ENCODE measurements around the gene ID3. TPM values are rescaled to one million over a fixed set of nuclear protein-coding genes. Genes with fewer than 3 reads are reported as not detected.
A peak's percentile ranks its signal among the peaks of the same experiment; 100 is the strongest.

The ID3 gene
- polyA plus RNA-seq, 1 of the 3 experiments (the other 2 are of a cell fraction) = 504 TPM

GRCh38 chr1:23524716-23525401 is 34.4 kb downstream of the ID3 start:
- Histone ChIP-seq H3K4me3 (ENCODE audit: low read depth in 2 of 2, low read length in 1 of 2) (no peak overlapping the region), H3K4me1 (ENCODE audit: control insufficient read depth in 1 of 2, insufficient read depth in 2 of 2, low read depth in 1 of 2, low read length in 1 of 2) (peaks cover 6 to 18% of the 10 kb centered on the region in 2 experiments; a peak in 1 of 4 replicates), H3F3A (replicated peaks; ENCODE audit: insufficient read depth) (peaks cover 4% of the 10 kb centered on the region), H3K79me2 (ENCODE audit: insufficient read depth) (no peaks in the 10 kb centered on the region), H3K36me3 (replicated peaks in 1 of 2; ENCODE audit: control insufficient read depth in 1 of 2, insufficient read depth in 2 of 2, low read length in 1 of 2) (no peaks in the 10 kb centered on the region), H3K9me2 (no peaks in the 10 kb centered on the region), H3K27ac (ENCODE audit: low read depth in 2 of 2, low read length in 1 of 2) (no peak overlapping the region), H3K4me2 (no peak overlapping the region), H3K9me3 (no peaks in the 10 kb centered on the region), H4K20me1 (ENCODE audit: insufficient read depth) (no peaks in the 10 kb centered on the region), H3K27me3 (ENCODE audit: insufficient read depth) (no peaks in the 10 kb centered on the region), H3K9ac (no peak overlapping the region), H2AFZ (ENCODE audit: low read depth) (no peak overlapping the region)
- CTCF ChIA-PET = interaction anchor here (1.0 to 29.7 kb wide), 6 partner anchors 11 to 140 kb away, joined by 3 to 503 read pairs (median 8); no protein-coding TSS in a partner anchor
- 40% methylated on average over 3 of the region's 9 CpGs for WGBS (ENCODE audit: low lambda C conversion rate)
- TF ChIP-seq EZH2phosphoT487 (IDR thresholded peaks at IDR 0.05; ENCODE audit: borderline replicate concordance, low read depth) = no peak
- TF ChIP-seq MEF2A (IDR thresholded peaks at IDR 0.05; ENCODE audit: borderline replicate concordance, low read depth) = no peak
- no peak for TF ChIP-seq EP300 (IDR thresholded peaks at IDR 0.05; ENCODE audit: borderline replicate concordance in 1 of 2, low read depth in 1 of 2, low read length in 1 of 2)
- no peak for TF ChIP-seq GATA2 (CRISPR knock-in tag; IDR thresholded peaks at IDR 0.05)
- no peak for TF ChIP-seq JUND (IDR thresholded peaks at IDR 0.05)
- no peak for TF ChIP-seq FOSL2 (IDR thresholded peaks at IDR 0.05; ENCODE audit: borderline replicate concordance, low read depth)
- no peak for TF ChIP-seq RFX5 (IDR thresholded peaks at IDR 0.05; ENCODE audit: low read length)
- TF ChIP-seq PBX3 (IDR thresholded peaks at IDR 0.05) = no peak
- TF ChIP-seq MAX (IDR thresholded peaks at IDR 0.05; ENCODE audit: low read depth) = no peak
- no peak for TF ChIP-seq USF1 (IDR thresholded peaks at IDR 0.05; ENCODE audit: borderline replicate concordance, low read depth)
- no peak for TF ChIP-seq CTCF (IDR thresholded peaks at IDR 0.05)
- TF ChIP-seq, protein P1, sequence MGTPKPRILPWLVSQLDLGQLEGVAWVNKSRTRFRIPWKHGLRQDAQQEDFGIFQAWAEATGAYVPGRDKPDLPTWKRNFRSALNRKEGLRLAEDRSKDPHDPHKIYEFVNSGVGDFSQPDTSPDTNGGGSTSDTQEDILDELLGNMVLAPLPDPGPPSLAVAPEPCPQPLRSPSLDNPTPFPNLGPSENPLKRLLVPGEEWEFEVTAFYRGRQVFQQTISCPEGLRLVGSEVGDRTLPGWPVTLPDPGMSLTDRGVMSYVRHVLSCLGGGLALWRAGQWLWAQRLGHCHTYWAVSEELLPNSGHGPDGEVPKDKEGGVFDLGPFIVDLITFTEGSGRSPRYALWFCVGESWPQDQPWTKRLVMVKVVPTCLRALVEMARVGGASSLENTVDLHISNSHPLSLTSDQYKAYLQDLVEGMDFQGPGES (IDR thresholded peaks at IDR 0.05; ENCODE audit: low read depth, low read length) = no peak
- TF ChIP-seq POLR2AphosphoS5 (IDR thresholded peaks at IDR 0.05; ENCODE audit: low read depth, low read length) = no peak
- TF ChIP-seq, protein P2, sequence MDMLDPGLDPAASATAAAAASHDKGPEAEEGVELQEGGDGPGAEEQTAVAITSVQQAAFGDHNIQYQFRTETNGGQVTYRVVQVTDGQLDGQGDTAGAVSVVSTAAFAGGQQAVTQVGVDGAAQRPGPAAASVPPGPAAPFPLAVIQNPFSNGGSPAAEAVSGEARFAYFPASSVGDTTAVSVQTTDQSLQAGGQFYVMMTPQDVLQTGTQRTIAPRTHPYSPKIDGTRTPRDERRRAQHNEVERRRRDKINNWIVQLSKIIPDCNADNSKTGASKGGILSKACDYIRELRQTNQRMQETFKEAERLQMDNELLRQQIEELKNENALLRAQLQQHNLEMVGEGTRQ (IDR thresholded peaks at IDR 0.05; ENCODE audit: borderline replicate concordance, low read depth, low read length) = no peak
- no peak for TF ChIP-seq TEAD4 (IDR thresholded peaks at IDR 0.05; ENCODE audit: borderline replicate concordance, insufficient read depth)
- POLR2A ChIA-PET = no interaction called here
- DNase-seq = peak; percentile 49
